NCI-H1694 treated with DMSO at 0.1 percent for 48 hours (cell line): ENCODE measurements around the gene GHRL.

Source experiments
- DNase-seq: peaks from one replicate; lab custom pipeline; 2025; lab: John Stamatoyannopoulos, UW

Gene GHRL

DNA sequence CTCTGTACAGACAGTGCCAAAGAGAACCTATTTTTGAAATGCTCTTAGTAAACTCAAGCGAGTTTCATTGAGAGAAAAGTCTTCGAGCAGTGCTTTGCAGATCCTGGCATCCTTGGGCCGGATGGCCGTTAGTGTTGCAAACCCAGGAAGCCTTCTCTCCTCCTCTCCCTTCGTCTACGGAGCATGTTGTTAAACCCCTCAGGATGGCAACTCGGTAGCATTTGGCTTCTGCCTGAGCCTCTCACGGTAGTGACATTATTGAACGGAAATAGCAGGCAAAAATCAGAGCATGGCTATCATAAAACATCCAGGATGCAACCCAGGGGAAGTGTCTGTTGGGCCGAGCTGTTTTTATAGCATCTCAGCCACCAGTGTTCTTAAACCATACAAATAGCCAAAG is 34.8 kb upstream of the GHRL start:
- DNase-seq: no peak

DNA sequence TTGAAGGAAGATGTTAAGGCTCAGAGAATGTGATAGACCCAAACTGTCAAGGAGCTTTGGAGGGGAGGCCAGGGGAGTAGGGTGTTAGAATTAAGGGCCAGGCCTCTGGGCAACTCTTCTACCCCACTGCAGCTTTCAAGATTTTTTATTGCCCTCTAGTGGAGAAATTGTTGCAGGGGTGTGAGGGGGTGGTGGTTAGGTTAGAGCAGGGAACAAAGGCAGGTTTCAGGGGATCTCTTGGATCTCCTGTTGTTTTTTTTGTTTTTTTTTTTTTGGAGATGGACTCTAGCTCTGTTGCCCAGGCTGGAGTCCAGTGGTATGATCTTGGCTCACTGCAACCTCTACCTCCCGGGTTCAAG is 29.6 kb upstream of the GHRL start:
- no peak for DNase-seq

GRCh38 chr3:10321630-10322351 is 29.0 kb upstream of the GHRL start:
- DNase-seq: no peak

- no peak for DNase-seq
These were observed 27.6 kb upstream of the GHRL start for GRCh38 chr3:10320320-10320677.

- DNase-seq: no peak
These were observed 27.1 kb upstream of the GHRL start for GRCh38 chr3:10319804-10320203.

DNA sequence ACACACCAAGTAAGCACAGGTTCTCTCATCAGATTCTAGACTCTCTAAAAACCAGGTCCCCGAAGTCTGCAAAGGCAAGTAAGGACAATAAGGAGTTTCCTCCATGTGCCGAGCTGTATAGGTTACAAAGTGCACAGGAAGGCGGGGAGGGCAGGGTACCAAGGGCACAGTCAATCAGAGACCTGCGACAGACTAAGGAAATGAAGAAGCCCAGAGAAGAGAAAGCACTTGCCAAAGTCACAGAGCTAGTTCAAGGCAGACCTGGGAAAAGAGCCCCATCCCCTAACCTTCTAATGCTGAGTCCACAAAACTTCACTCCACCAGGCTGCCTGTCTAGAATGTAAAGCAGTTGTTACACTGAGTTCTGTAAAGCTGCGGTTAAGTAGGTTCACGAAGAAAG is 26.5 kb upstream of the GHRL start:
- no peak for DNase-seq

- no peak for DNase-seq
These were observed 25.2 kb upstream of the GHRL start for GRCh38 chr3:10317961-10318350.

- no peak for DNase-seq
These were observed 24.7 kb upstream of the GHRL start for GRCh38 chr3:10317311-10317960.

- no peak for DNase-seq
These were observed 23.1 kb upstream of the GHRL start for GRCh38 chr3:10315771-10316344.

- no peak for DNase-seq
These were observed 22.4 kb upstream of the GHRL start for GRCh38 chr3:10315101-10315500.

DNA sequence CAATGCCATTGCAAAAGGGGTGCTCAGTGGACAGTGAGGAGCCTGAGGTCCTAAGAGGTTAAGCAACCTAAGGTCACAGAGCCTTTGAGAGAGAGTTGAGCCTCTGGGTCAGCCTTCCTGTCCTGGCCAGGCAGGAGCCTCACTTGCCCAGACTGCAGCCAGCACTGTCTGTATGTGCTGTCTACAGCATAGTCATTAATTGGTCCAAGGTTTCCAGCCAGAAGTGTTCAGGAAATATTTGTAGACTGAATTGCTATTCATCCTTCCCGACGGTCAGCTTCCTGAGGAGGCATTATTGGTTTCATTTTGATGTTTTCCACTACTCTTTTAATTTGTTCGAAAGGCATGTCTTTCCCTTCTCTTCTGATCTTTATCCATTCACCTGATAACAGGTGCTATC is 20.1 kb upstream of the GHRL start:
- no peak for DNase-seq

- no peak for DNase-seq
These were observed 19.6 kb upstream of the GHRL start for GRCh38 chr3:10312391-10312790.

- DNase-seq: no peak
These were observed 19.0 kb upstream of the GHRL start for GRCh38 chr3:10311710-10312109.

GRCh38 chr3:10310578-10310977 is 17.8 kb upstream of the GHRL start:
- no peak for DNase-seq

DNA sequence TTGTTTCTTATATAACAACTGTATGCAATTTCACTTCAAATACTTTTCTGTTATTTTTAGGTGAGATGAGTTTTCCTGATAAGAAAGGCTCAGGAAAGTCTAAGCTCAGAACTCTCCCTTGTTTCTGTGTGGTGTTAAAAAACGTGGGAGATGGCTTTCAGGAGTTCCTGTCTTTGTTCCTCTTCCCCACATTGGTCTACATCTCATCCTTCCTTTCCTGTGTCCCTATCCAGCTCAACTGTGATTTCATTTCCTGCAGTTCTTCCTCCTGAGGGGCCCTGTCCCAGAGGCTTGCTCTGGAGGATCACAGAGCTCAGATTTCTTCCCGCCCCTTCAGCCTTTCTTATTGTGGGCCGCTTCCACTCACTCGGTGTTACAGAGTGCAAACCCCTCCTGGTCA is 17.0 kb upstream of the GHRL start:
- DNase-seq: no peak

DNA sequence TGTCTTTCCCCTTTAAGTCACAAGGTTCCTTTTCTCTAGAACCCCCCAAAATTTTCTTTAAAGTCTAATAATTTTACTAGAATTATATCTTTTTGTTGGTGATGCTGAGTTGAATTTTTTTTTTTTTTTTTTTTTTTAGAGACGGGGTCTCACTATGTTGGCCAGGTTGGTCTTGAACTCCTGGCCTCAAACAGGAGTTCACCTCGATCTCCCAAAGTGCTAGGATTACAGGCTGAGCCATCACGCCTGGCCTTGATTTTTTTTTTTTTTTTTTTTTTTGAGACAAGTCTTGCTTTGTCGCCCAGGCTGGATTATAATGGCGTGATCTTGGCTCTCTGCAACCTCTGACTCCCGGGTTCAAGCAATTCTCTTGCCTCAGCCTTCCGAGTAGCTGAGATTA is 15.9 kb upstream of the GHRL start:
- no peak for DNase-seq

DNA sequence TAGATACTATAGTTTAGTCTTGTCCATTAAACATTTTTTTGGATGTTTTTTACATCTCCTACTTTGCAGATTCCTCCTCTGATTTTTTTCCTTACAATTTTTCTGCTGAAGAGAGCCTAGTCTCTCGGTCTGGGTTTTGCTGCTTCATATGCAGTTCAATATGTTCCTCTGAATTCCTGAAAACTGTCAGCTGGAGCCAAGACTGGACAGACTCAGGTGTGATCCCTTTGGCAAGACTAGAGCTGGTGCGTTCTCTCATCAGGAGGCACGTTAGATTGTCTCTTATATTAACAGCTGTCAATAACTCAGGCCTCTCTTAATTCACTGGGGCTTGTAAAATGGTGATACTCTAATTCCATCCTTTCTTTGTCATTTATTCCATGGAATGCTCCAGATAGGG is 13.4 kb upstream of the GHRL start:
- no peak for DNase-seq

GRCh38 chr3:10305331-10305902 is 12.7 kb upstream of the GHRL start:
- DNase-seq: no peak

DNA sequence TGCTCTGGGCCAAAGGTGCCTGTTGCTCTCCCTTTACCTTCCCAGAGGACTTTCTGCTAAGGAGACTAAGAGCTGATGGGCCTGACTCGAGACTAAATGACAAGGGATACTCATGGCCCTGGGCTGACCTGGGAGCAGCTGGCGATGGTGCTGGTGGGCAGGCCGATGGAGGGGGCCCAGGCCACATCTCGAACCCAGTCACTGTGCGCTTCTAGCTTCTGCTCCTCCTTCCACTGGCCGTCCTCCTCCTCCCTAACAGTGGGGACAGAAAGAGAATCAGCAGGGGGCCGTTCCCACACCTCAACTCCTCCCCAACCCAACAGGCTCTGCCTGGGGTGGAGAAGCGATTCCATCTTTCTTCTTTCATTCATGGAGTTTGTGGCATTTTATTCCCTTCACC is 12.2 kb upstream of the GHRL start:
- DNase-seq: no peak

- no peak for DNase-seq
These were observed 11.0 kb upstream of the GHRL start for GRCh38 chr3:10303785-10304184.

GRCh38 chr3:10303105-10303504 is 10.4 kb upstream of the GHRL start:
- DNase-seq: no peak

- no peak for DNase-seq
These were observed 7.3 kb upstream of the GHRL start for GRCh38 chr3:10300087-10300486.

GRCh38 chr3:10299679-10300078 is 6.9 kb upstream of the GHRL start:
- no peak for DNase-seq

DNA sequence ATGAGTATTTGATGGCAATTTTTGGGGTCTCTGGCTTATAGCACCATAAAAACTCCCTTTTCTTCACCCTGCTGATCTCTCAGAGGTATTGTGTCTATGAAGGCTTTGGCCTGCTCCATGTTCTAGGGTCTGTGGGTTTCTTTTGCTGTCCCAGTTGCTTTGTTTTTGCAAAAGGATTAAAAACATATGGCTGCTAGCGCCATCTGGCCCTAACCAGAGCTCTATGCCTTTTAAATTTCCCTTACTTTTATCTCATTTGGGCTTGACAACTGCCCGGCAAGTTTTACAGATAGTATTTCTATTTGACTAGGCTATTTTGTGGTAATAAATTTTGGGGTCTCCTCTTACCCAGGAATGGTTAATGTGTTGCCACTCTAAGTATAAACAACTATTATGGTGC is 6.4 kb upstream of the GHRL start:
- DNase-seq: no peak
